Measurements from ENCODE around the gene RBM28.

- TF ChIP-seq, protein P1, sequence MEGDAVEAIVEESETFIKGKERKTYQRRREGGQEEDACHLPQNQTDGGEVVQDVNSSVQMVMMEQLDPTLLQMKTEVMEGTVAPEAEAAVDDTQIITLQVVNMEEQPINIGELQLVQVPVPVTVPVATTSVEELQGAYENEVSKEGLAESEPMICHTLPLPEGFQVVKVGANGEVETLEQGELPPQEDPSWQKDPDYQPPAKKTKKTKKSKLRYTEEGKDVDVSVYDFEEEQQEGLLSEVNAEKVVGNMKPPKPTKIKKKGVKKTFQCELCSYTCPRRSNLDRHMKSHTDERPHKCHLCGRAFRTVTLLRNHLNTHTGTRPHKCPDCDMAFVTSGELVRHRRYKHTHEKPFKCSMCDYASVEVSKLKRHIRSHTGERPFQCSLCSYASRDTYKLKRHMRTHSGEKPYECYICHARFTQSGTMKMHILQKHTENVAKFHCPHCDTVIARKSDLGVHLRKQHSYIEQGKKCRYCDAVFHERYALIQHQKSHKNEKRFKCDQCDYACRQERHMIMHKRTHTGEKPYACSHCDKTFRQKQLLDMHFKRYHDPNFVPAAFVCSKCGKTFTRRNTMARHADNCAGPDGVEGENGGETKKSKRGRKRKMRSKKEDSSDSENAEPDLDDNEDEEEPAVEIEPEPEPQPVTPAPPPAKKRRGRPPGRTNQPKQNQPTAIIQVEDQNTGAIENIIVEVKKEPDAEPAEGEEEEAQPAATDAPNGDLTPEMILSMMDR (IDR thresholded peaks at IDR 0.05), result no peak
- TF ChIP-seq POLR2A (IDR thresholded peaks at IDR 0.05), result no peak
Observed at GRCh38 chr7:128281605-128282380, 61.9 kb downstream of the RBM28 start.
